GM06990 (cell line): Measurements from ENCODE around the gene MGAT5.

Experiments
- DNase-seq: peaks from one replicate; pipeline ENCODE4 v3.0.0-alpha.2; 2011; ENCODE audit not compliant: insufficient read length; ENCODE audit errors: extremely low read depth
- H3K27me3 ChIP-seq: replicated peaks from 2 replicates; pipeline ENCODE4 v1.6.0; 2011; ENCODE audit warnings: low read length; ENCODE audit not compliant: control insufficient read depth, insufficient read depth
- H3K36me3 ChIP-seq: 2 replicates; pipeline ENCODE4 v1.5.1; 2011; ENCODE audit warnings: low read length; ENCODE audit not compliant: control insufficient read depth, insufficient read depth
- H3K4me3 ChIP-seq: replicated peaks from 2 replicates; pipeline ENCODE4 v1.5.1; 2011; ENCODE audit warnings: low read depth, mild to moderate bottlenecking, control low read depth, low read length
- TF ChIP-seq, protein P1 (sequence below): IDR thresholded peaks from 2 replicates; pipeline ENCODE4 v1.5.1; 2011; ENCODE audit warnings: low read length, control low read depth, mild to moderate bottlenecking, inconsistent platforms; ENCODE audit not compliant: insufficient read depth, poor library complexity, severe bottlenecking

MGAT5 gene

DNA sequence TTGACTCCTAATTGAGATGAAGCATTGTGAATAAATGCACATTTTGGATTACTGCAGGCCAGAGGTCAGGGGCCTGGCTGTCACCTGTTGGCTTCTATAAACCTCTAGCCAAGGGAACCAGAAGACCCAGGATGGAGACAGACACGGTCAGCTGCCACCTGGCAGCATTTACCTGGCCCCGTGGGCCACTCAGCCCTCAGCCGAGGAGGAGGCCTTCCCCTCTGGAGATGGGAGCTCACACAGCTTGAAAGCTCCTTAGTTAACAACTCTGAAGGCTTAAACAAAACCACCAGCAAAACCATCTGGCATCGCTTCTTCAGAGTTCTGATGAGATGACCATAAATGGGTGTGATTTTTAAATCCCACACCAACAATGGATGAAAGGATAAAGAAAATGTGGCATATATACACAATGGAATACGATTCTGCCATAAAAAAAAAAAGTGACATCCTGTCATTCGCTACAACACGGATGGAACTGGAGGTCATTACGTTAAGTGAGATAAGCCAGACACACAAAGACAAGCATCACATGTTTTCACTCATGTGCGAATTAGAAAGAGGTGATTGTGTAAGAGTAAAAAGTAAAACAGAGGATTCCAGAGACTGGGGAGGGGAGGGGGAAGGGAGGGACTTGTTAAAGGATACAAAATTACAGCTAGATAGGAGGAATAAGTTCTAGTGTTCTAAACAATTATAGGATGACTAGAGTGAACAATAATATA, 246.5 kb downstream of the MGAT5 start:
- TF ChIP-seq, protein P1, sequence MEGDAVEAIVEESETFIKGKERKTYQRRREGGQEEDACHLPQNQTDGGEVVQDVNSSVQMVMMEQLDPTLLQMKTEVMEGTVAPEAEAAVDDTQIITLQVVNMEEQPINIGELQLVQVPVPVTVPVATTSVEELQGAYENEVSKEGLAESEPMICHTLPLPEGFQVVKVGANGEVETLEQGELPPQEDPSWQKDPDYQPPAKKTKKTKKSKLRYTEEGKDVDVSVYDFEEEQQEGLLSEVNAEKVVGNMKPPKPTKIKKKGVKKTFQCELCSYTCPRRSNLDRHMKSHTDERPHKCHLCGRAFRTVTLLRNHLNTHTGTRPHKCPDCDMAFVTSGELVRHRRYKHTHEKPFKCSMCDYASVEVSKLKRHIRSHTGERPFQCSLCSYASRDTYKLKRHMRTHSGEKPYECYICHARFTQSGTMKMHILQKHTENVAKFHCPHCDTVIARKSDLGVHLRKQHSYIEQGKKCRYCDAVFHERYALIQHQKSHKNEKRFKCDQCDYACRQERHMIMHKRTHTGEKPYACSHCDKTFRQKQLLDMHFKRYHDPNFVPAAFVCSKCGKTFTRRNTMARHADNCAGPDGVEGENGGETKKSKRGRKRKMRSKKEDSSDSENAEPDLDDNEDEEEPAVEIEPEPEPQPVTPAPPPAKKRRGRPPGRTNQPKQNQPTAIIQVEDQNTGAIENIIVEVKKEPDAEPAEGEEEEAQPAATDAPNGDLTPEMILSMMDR: no peak
- Histone ChIP-seq H3K4me3 (no peak overlapping the region), H3K36me3 (no peaks in the 10 kb centered on the region), H3K27me3 (no peaks in the 10 kb centered on the region)
- no peak for DNase-seq

DNA sequence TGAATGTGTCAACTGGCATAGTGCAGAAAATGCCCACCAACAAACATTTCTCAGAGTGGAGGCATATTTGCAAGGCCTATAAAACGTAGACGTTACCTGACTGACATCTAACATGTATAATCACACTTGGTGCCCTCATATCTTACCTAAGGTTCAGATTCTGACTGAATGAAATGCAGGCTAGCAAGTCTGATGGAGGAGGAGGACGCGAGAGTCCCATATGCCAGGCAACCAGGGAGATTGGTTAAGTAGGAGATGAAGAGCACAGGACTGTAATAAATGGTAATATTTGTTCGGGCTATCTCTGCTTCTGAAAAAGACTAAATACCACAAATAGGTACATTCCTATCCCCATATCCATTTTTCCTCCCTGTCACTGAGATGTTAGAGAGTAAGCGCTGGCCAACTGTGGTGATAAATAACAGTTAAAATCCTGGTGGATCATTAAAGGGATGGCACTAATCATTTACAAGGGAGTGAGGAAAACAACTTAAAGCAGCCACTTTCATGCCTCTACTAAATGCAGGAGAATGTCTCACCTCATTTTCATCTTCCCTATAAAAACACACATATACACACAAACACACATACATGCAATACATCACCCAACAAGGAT, 247.7 kb downstream of the MGAT5 start:
- DNase-seq: no peak
- Histone ChIP-seq H3K27me3 (no peaks in the 10 kb centered on the region), H3K4me3 (no peak overlapping the region), H3K36me3 (no peaks in the 10 kb centered on the region)
- TF ChIP-seq, protein P1: no peak

DNA sequence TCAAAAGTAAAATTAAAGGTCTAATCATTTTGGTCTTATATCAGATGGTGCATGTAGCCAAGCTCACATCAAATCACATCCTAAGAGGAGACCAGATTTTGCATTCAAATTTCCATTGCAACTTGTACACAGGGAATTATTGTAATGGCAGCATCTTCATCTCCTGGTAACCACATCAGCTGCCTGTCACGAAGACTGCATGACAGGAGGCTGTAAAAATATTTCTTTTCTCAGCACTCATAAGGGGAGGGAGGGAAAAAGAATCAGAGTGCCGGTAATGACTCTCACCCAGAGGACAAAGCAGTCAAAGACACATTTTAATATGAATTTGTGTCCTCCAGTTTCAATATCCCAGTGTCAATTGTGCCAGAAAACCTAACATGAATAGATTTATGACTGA, 248.2 kb downstream of the MGAT5 start:
- Histone ChIP-seq H3K36me3 (no peaks in the 10 kb centered on the region), H3K27me3 (no peaks in the 10 kb centered on the region)

More for the DNA sequence above, 248.2 kb downstream of the MGAT5 start:
- H3K4me3 ChIP-seq: no peak overlapping the region
- TF ChIP-seq, protein P1: no peak
- no peak for DNase-seq
